Hair follicle dermal papilla cell (primary cell): Measurements from ENCODE around the gene MALL. TPM values are rescaled to one million over a fixed set of nuclear protein-coding genes. Genes with fewer than 3 reads are reported as not detected.

Source experiments
- small RNA-seq: library from RNA; depleted of rRNA; stranded (forward); fragments of <200 nt; gene quantifications from one replicate; pipeline ENCODE3, GENCODE V24; 2012
- total RNA-seq: library from RNA; depleted of rRNA; stranded (reverse); fragments of >200 nt; gene quantifications from 2 replicates; pipeline ENCODE4 v1.2.3, GENCODE V29; 2012

Gene MALL
- 2.1 and 3.4 TPM in 2 replicates for total RNA-seq

GRCh38 chr2:110115291-110116032 is at the start of gene MALL:
Gene MALL, minus strand, starts transcription at chr2:110115822. Its CDS starts 30 bp downstream, at chr2:110115792.

Small RNA genes within 50 kb of the gene (small RNA-seq; reads per million reads assigned to genes)
- gene MIR4267 = not detected
- not detected for gene MIR4436B1

Other genes with a start within 250 kb of the MALL start
- gene LIMS3, start 217.1 kb downstream of the MALL start, total RNA-seq = 2.2 TPM in 1 of 2 replicates, not detected in the other
- gene NPHP1, start 89.2 kb upstream of the MALL start, total RNA-seq = 4.4 and 6.0 TPM in 2 replicates
- gene MTLN, start 96.7 kb upstream of the MALL start, total RNA-seq = 12.9 and 23.7 TPM in 2 replicates